ENCODE results near the gene INSL3. TPM values are rescaled to one million over a fixed set of nuclear protein-coding genes. Genes with fewer than 3 reads are reported as not detected.
"Not testable (repeated sequence)": the region's sequence is repeated elsewhere in the genome, so short reads cannot be mapped to it uniquely, and the experiment has no call there.

The INSL3 gene
- total and polyA plus RNA-seq, 2 of the 13 experiments (the other 11 are each of a cell fraction or from before 2014, with no cell fraction given): 0.30 TPM; not detected in 1

DNA sequence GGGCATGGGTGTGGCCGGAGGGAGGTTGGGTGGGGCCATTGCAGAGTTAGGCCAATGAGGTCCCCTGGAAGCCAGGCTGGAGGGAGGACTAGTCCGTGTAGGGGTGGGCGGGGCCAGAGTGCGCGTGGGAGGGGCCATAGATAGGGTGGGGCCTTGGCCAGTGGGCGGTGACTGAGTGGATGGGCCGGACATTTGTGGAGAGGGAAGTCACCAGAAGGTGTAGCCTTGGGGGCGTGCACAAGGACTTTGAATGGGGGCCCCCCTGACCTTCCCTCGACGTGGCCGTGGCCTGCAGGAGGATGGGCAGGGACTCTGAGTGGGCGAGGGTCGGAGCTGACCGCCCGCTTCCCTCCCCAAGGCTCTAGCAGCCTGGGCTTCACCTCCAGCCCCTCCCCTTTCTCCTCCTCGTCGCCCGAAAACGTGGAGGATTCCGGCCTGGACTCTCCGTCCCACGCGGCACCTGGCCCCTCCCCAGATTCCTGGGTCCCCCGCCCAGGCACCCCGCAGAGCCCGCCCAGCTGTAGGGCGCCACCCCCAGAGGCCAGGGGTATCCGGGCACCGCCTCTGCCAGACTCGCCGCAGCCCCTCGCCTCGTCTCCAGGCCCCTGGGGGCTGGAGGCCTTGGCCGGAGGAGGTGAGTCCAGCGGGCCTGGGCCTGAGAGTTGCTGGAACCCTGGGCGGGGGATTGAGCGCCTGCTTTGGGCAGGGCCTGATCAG is 42.9 kb downstream of the INSL3 start (continued):
- TF ChIP-seq ZSCAN9 (CRISPR knock-in tag; IDR thresholded peaks at IDR 0.05; ENCODE audit: borderline replicate concordance): no peak
- TF ChIP-seq AHR (CRISPR knock-in tag; IDR thresholded peaks at IDR 0.05): no peak
- TF ChIP-seq, protein P1, sequence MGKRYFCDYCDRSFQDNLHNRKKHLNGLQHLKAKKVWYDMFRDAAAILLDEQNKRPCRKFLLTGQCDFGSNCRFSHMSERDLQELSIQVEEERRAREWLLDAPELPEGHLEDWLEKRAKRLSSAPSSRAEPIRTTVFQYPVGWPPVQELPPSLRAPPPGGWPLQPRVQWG (CRISPR knock-in tag; IDR thresholded peaks at IDR 0.05; ENCODE audit: borderline replicate concordance, low read depth): no peak
- TF ChIP-seq ZNF484 (CRISPR knock-in tag; IDR thresholded peaks at IDR 0.05; ENCODE audit: borderline replicate concordance, low read depth): no peak
- TF ChIP-seq, protein P2, sequence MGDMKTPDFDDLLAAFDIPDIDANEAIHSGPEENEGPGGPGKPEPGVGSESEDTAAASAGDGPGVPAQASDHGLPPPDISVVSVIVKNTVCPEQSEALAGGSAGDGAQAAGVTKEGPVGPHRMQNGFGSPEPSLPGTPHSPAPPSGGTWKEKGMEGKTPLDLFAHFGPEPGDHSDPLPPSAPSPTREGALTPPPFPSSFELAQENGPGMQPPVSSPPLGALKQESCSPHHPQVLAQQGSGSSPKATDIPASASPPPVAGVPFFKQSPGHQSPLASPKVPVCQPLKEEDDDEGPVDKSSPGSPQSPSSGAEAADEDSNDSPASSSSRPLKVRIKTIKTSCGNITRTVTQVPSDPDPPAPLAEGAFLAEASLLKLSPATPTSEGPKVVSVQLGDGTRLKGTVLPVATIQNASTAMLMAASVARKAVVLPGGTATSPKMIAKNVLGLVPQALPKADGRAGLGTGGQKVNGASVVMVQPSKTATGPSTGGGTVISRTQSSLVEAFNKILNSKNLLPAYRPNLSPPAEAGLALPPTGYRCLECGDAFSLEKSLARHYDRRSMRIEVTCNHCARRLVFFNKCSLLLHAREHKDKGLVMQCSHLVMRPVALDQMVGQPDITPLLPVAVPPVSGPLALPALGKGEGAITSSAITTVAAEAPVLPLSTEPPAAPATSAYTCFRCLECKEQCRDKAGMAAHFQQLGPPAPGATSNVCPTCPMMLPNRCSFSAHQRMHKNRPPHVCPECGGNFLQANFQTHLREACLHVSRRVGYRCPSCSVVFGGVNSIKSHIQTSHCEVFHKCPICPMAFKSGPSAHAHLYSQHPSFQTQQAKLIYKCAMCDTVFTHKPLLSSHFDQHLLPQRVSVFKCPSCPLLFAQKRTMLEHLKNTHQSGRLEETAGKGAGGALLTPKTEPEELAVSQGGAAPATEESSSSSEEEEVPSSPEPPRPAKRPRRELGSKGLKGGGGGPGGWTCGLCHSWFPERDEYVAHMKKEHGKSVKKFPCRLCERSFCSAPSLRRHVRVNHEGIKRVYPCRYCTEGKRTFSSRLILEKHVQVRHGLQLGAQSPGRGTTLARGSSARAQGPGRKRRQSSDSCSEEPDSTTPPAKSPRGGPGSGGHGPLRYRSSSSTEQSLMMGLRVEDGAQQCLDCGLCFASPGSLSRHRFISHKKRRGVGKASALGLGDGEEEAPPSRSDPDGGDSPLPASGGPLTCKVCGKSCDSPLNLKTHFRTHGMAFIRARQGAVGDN (CRISPR knock-in tag; IDR thresholded peaks at IDR 0.05): peak; percentile 49; the same call in 1 of the 2 replicates
- no peak for TF ChIP-seq ZNF512 (CRISPR knock-in tag; IDR thresholded peaks at IDR 0.05)
- TF ChIP-seq ZNF562 (CRISPR knock-in tag; IDR thresholded peaks at IDR 0.05; ENCODE audit: borderline replicate concordance): no peak

DNA sequence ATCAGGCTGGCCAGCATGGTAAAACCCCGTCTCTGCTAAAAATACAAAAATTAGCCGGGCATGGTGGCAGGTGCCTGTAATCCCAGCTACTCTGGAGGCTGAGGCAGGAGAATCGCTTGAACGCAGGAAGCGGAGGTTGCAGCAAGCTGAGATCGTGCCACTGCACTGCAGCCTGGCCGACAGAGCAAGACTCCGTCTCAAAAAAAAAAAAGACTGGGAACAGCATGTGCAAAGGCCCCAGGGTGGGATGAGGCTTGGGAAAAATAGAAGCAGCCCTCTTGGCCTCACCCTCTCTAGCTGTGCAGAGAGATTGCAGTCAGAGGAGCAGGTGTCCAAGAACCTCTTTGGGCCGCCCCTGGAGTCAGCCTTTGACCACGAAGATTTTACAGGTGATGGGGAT is 43.5 kb downstream of the INSL3 start:
- H3K4me1 ChIP-seq (ENCODE audit: insufficient read depth, low read length); BruUV-seq (replicated peaks); H4K20me1 ChIP-seq (ENCODE audit: insufficient read depth, low read length); H3K36me3 ChIP-seq (replicated peaks in 1 of 2; ENCODE audit: control insufficient read depth in 1 of 2, insufficient read depth in 2 of 2, low read length in 2 of 2); H3K9ac ChIP-seq (ENCODE audit: insufficient read depth, low read depth, low read length); H3K4me3 ChIP-seq (replicated peaks in 1 of 3; ENCODE audit: insufficient read depth in 1 of 3, low read depth in 2 of 3, low read length in 3 of 3); FAIRE-seq; in situ Hi-C loops (cut with HindIII; ENCODE audit: extremely low pct_ligation_motif_present, low pct_unique_long_range_greater_than_20kb); H3K79me2 ChIP-seq (ENCODE audit: insufficient read depth, low read length); DNase-seq (ENCODE audit: low spot score); H3K27ac ChIP-seq (ENCODE audit: extremely low read length, insufficient read depth, low read length); H3K9me3 ChIP-seq (ENCODE audit: low read length); CTCF ChIA-PET (ENCODE audit: low intra/inter-chr PET ratio, low total read pairs); intact Hi-C loops (cut with micrococcal nuclease; ENCODE audit: unreplicated experiment); H3K4me2 ChIP-seq (ENCODE audit: low read depth, low read length); ATAC-seq; H3K27me3 ChIP-seq (ENCODE audit: control insufficient read depth in 1 of 2, insufficient read depth in 2 of 2, low read length in 2 of 2); H2AFZ ChIP-seq (ENCODE audit: low read length): not testable (repeated sequence)
- 85% methylated on average over 9 of the region's 10 CpGs for WGBS (ENCODE audit: low lambda C conversion rate)
- POLR2A ChIA-PET: interaction anchor here (1.2 kb wide), 1 partner anchor 17 kb away, joined by 3 read pairs; the partner anchor contains the start of gene B3GNT3
